Measurements from ENCODE around the gene CDK11B.

CDK11B gene

GRCh38 chr1:1626207-1627141 lies 32.3 kb downstream of the CDK11B start:
- no peak for DNase-seq

GRCh38 chr1:1625824-1626206 lies 33.0 kb downstream of the CDK11B start:
- DNase-seq = no peak

GRCh38 chr1:1625404-1625775 lies 33.4 kb downstream of the CDK11B start:
- no peak for DNase-seq

GRCh38 chr1:1624443-1625403 lies 34.1 kb downstream of the CDK11B start:
- DNase-seq = no peak

GRCh38 chr1:1623631-1624442 lies 35.0 kb downstream of the CDK11B start:
- no peak for DNase-seq

GRCh38 chr1:1623181-1623630 lies 35.6 kb downstream of the CDK11B start:
- no peak for DNase-seq

- DNase-seq = no peak
These were observed 36.1 kb downstream of the CDK11B start for GRCh38 chr1:1622788-1623094.

- no peak for DNase-seq
These were observed 36.6 kb downstream of the CDK11B start for GRCh38 chr1:1622010-1622787.

- no peak for DNase-seq
These were observed 37.4 kb downstream of the CDK11B start for GRCh38 chr1:1621173-1622009.

GRCh38 chr1:1620433-1621139 lies 38.2 kb downstream of the CDK11B start:
- no peak for DNase-seq

- DNase-seq = peak in 1 of 2 experiments; percentile 30
These were observed 38.9 kb downstream of the CDK11B start for GRCh38 chr1:1619917-1620361.

- DNase-seq = no peak
These were observed 40.3 kb downstream of the CDK11B start for GRCh38 chr1:1618396-1619068.

GRCh38 chr1:1617925-1618324 lies 40.9 kb downstream of the CDK11B start:
- no peak for DNase-seq

GRCh38 chr1:1617516-1617915 lies 41.3 kb downstream of the CDK11B start:
- no peak for DNase-seq

- no peak for DNase-seq
These were observed 42.0 kb downstream of the CDK11B start for GRCh38 chr1:1616838-1617237.

- peak in 1 of 2 experiments; percentile 8 for DNase-seq
These were observed 42.6 kb downstream of the CDK11B start for GRCh38 chr1:1616045-1616790.

GRCh38 chr1:1615256-1616044 lies 43.4 kb downstream of the CDK11B start, which contains the start of gene MIB2:
TSS of gene MIB2 (plus strand) at chr1:1615500. CDS start at chr1:1623453, 7,953 bp downstream.
- peak; percentile 94 to 95 for DNase-seq

- no peak for DNase-seq
These were observed 43.9 kb downstream of the CDK11B start for GRCh38 chr1:1614954-1615255.
